GM20431 (cell line): Measurements from ENCODE around the gene NOL9.

Experiments
- in situ Hi-C: fragments of 300-500 bp; cut with MseI, MboI; formaldehyde crosslinking; loops from one replicate; pipeline ENCODE4 v1.15.0; 2020; ENCODE audit warnings: low sequenced_read_pairs; ENCODE audit not compliant: unreplicated experiment

The NOL9 gene

GRCh38 chr1:6475381-6476133 lies 78.8 kb downstream of the NOL9 start:
- in situ Hi-C loops: no loop called here

- in situ Hi-C loops: no loop called here
Measured at GRCh38 chr1:6474815-6475282, 79.5 kb downstream of the NOL9 start.

- in situ Hi-C loops: no loop called here
Measured at GRCh38 chr1:6473974-6474814, 80.1 kb downstream of the NOL9 start.

GRCh38 chr1:6473156-6473555 lies 81.2 kb downstream of the NOL9 start:
- in situ Hi-C loops: no loop called here

- in situ Hi-C loops: no loop called here
Measured at GRCh38 chr1:6472391-6472790, 81.9 kb downstream of the NOL9 start.

GRCh38 chr1:6471970-6472368 lies 82.3 kb downstream of the NOL9 start:
- in situ Hi-C loops: no loop called here
